Activated CD4-positive, alpha-beta T cell treated with anti-CD3 and anti-CD28 coated beads for 36 hours (primary cell): ENCODE data around the gene SERPINB10. TPM values are rescaled to one million over a fixed set of nuclear protein-coding genes. Genes with fewer than 3 reads are reported as not detected.

ENCODE experiments used
- ATAC-seq: fragments of 200-7000 bp; cut with Tn5 transposase; one replicate; pipeline ENCODE4 v1.10.0; 2021; ENCODE audit warnings: mild to moderate bottlenecking, moderate library complexity
- CTCF ChIA-PET: fragments of 350-600 bp; sonication (Branson Sonifier 250); formaldehyde crosslinking; loops from one replicate; lab custom pipeline; 2021; ENCODE audit warnings: antibody characterized with exemption; lab: Charles Lee
- POLR2A ChIA-PET: fragments of 350-600 bp; sonication (Branson Sonifier 250); formaldehyde crosslinking; loops from one replicate; lab custom pipeline; 2021; ENCODE audit warnings: antibody characterized with exemption, inconsistent platforms; lab: Charles Lee
- DNase-seq: peaks from one replicate; pipeline ENCODE4 v3.0.0-alpha.2; 2020
- H3K27ac Mint-ChIP-seq: one replicate; pipeline ENCODE4 v1.8.0; 2021; ENCODE audit warnings: mixed read lengths
- H3K27me3 Mint-ChIP-seq: one replicate; pipeline ENCODE4 v1.8.0; 2021; ENCODE audit warnings: mixed read lengths
- H3K36me3 Mint-ChIP-seq: one replicate; pipeline ENCODE4 v1.8.0; 2021; ENCODE audit warnings: low read depth, mixed read lengths
- H3K4me1 Mint-ChIP-seq: one replicate; pipeline ENCODE4 v1.8.0; 2021; ENCODE audit warnings: mixed read lengths
- H3K4me3 Mint-ChIP-seq: one replicate; pipeline ENCODE4 v1.8.0; 2021; ENCODE audit warnings: mild to moderate bottlenecking, moderate library complexity, mixed read lengths
- H3K9me3 Mint-ChIP-seq: one replicate; pipeline ENCODE4 v1.8.0; 2021; ENCODE audit warnings: low read depth, mixed read lengths
- intact Hi-C, 2 experiments: fragments of 100-400 bp; cut with DNase I in 1 of 2; cut with micrococcal nuclease in 1 of 2; formaldehyde crosslinking; loops; one replicate each; pipeline versions ENCODE4 v1.14.2 to v1.15.1; 2022 to 2024; cut with DNase I, micrococcal nuclease
- total RNA-seq, 2 experiments: library from RNA; stranded (reverse); gene quantifications; one replicate each; pipeline ENCODE4 v1.2.3, GENCODE V29; 2021

Gene SERPINB10
- total RNA-seq, 2 experiments from 2014 or later, result not detected

DNA sequence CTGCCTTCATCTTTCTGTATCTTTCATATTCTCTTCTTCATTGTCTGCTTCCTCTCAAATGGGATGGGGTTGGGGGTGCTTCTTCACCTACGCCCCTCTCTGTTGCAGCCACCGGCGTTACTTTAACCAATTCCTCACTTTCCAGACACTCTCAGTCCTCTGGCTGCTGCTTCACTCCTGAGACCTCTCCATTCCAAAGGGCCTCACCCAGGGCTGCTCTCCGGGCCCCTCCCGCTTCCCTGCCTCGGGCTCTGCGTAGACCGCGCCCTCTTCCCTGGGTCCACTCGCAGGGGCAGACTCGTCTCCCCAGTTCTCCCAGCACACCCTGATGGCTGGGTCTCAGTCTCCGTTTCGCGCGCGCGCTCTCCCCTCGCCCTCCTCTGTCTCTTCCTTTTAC is 63.0 kb downstream of the SERPINB10 start:
- ATAC-seq (no peak), DNase-seq (no peak)
- intact Hi-C loops, result loop anchor here (1.0 to 10.0 kb wide), 6 partner anchors 8 to 1446 kb away; partner anchors contain the start of genes KDSR (in 1 of the 2), VPS4B (in 1 of the 2) and ZCCHC2 (in 1 of the 2)
- ChIA-PET POLR2A (interaction anchor here (0.7 kb wide), 1 partner anchor 19 kb away, joined by 5 read pairs; no protein-coding TSS in a partner anchor), CTCF (no interaction called here)
- H3K36me3 Mint-ChIP-seq, result no peaks in the 10 kb centered on the region
- H3K9me3 Mint-ChIP-seq, result no peaks in the 10 kb centered on the region
- no peaks in the 10 kb centered on the region for H3K27me3 Mint-ChIP-seq
- H3K4me3 Mint-ChIP-seq, result peak overlapping the region; percentile 85
- peaks cover 39% of the 10 kb centered on the region for H3K4me1 Mint-ChIP-seq
- peak overlapping the region; percentile 92 for H3K27ac Mint-ChIP-seq

DNA sequence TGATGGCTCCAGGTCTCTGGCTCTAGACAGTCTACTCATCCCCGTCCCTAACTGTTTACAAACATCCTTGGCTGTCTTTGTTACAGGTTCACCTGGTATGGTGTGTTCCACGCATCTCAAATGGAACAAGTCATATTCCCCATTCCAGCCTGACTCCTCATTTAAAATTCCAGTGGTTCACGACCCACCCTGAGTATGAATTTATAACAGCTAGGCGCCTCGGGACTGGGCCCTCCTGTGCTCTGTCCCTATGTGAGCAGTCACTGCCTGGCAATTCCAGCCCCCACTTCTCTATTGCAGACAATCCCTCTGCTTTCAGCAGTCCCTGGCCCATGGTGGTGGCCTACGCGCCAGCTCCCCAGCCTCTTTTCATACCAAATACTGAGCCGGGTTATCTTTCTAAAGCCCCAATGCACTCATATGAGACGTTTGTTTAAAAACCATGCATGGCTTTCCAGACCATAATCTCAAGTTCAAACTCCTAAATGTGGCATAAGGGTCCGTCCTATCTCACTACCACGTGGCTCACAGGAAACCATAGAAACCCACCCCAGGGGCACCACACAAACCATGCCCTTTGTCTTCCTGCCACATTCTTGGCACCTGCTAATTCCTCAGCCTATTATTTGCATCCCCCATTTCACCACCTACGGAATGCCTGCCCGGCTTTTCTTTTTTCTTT is 63.7 kb downstream of the SERPINB10 start:
- H3K4me3 Mint-ChIP-seq, result peak overlapping the region; percentile 85
- H3K27ac Mint-ChIP-seq, result peak overlapping the region; percentile 92
- intact Hi-C loops, result loop anchor here (2.0 to 10.0 kb wide), 4 partner anchors 21 to 1447 kb away; partner anchors contain the start of genes KDSR (in 1 of the 2), VPS4B (in 1 of the 2) and ZCCHC2 (in 1 of the 2)
- H3K4me1 Mint-ChIP-seq, result peaks cover 39% of the 10 kb centered on the region
- ChIA-PET POLR2A (no interaction called here), CTCF (no interaction called here)
- H3K36me3 Mint-ChIP-seq, result no peaks in the 10 kb centered on the region
- ATAC-seq (no peak), DNase-seq (no peak)
- no peaks in the 10 kb centered on the region for H3K27me3 Mint-ChIP-seq
- H3K9me3 Mint-ChIP-seq, result no peaks in the 10 kb centered on the region

DNA sequence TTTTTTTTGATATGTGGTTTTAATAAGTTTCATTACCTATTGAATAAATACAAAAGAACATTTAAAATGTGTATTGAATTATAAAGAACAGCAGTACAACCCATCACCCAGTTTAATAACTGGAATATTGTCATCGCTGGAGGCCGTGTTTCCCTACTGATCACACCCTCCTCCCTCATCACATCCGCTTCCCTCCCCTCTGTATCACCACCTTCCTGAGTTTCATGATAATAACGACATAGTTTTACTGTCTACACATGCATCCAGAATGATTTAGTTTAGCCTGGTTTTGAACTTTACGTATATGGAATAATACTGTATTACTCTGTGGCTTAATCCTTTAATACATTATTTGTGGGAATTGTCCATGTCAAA is 64.2 kb downstream of the SERPINB10 start:
- Mint-ChIP-seq H3K27me3 (no peaks in the 10 kb centered on the region), H3K9me3 (no peaks in the 10 kb centered on the region), H3K27ac (no peak overlapping the region), H3K36me3 (no peaks in the 10 kb centered on the region), H3K4me3 (no peak overlapping the region), H3K4me1 (peaks cover 39% of the 10 kb centered on the region)
- intact Hi-C loops, result loop anchor here (10.0 kb wide), 2 partner anchors 607 to 1447 kb away; partner anchors contain the start of genes KDSR (in 1 of the 2) and ZCCHC2 (in 1 of the 2)
- CTCF ChIA-PET, result no interaction called here
- POLR2A ChIA-PET, result no interaction called here
- DNase-seq (no peak), ATAC-seq (no peak)

DNA sequence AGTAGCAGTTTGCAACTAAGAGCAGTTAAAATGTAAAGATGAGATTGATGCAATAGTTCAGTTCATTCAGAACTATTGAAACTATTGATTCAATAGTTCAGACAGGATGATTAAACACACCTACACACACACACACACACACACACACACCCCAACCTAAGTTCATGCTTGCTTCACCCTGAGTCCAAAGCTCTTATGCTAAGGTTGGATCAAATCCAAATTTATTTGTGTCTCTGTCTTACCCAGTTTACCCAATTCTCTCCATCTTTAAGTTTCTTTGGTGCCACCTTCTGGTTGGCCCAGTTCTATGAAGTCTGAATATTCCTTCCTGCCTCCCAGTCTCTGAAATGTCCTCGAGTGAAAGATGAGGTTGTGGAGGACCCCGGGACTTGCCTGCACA is 67.2 kb downstream of the SERPINB10 start:
- intact Hi-C loops, result loop anchor here (5.0 to 10.0 kb wide), 3 partner anchors 83 to 1450 kb away; partner anchors contain the start of genes KDSR (in 1 of the 2) and ZCCHC2 (in 1 of the 2)
- ChIA-PET CTCF (interaction anchor here (0.7 to 1.3 kb wide), 5 partner anchors 10 to 1200 kb away, joined by 3 to 5 read pairs (median 3); no protein-coding TSS in a partner anchor), POLR2A (interaction anchor here (0.6 kb wide), 1 partner anchor 15 kb away, joined by 3 read pairs; no protein-coding TSS in a partner anchor)
- H3K4me1 Mint-ChIP-seq, result peaks cover 33% of the 10 kb centered on the region
- DNase-seq (peak; percentile 41), ATAC-seq (no peak)
- H3K36me3 Mint-ChIP-seq, result peaks cover 3% of the 10 kb centered on the region
- H3K4me3 Mint-ChIP-seq, result no peak overlapping the region
- no peaks in the 10 kb centered on the region for H3K27me3 Mint-ChIP-seq
- peak overlapping the region; percentile 44 for H3K27ac Mint-ChIP-seq
- H3K9me3 Mint-ChIP-seq, result no peaks in the 10 kb centered on the region

DNA sequence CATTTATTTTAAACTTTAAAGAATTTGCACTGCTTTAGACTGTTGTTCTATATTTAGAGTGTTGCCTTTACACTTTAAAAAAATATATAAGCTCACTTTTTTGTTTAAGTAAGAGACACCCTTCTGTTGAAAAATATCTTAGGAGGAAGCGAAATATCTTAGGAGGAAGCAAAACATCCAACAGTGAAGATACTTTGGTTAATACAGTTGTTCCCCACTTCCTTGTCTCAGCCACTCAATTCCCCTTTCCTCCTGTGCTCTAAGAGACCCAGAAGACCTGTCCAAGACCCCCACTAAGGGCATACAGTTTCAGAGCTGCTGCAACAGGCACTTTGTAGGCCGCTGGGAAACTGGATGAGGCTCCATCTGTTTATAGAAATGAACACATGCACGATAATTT is 67.9 kb downstream of the SERPINB10 start:
- POLR2A ChIA-PET, result interaction anchor here (0.6 kb wide), 1 partner anchor 16 kb away, joined by 3 read pairs; no protein-coding TSS in a partner anchor
- CTCF ChIA-PET, result interaction anchor here (0.6 to 1.3 kb wide), 5 partner anchors 10 to 1357 kb away, joined by 3 to 5 read pairs (median 4); no protein-coding TSS in a partner anchor
- Mint-ChIP-seq H3K27me3 (no peaks in the 10 kb centered on the region), H3K9me3 (no peaks in the 10 kb centered on the region), H3K36me3 (peaks cover 7% of the 10 kb centered on the region), H3K4me1 (peaks cover 35% of the 10 kb centered on the region), H3K27ac (no peak overlapping the region), H3K4me3 (no peak overlapping the region)
- DNase-seq, result no peak
- no peak for ATAC-seq
- intact Hi-C loops, result loop anchor here (5.0 to 10.0 kb wide), 3 partner anchors 83 to 1451 kb away; partner anchors contain the start of genes KDSR (in 1 of the 2) and ZCCHC2 (in 1 of the 2)

DNA sequence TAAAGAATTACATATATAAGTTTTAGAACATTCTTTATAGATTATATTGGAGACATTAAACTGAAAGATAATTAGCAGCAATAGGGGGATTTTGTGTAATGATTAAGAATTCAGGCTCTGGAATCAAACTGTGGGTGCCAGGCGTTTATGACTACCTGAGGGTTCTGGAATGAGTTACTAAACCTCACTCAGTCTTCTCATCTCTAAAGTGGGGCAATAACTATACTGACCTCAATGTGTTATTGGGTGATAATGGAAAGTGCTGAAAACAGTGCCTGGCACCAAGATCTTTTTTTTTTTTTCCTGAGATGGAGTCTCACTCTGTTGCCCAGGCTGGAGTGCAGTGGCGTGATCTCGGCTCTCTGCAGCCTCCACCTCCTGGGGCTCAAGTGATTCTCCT is 69.3 kb downstream of the SERPINB10 start:
- ATAC-seq (no peak), DNase-seq (no peak)
- H3K27ac Mint-ChIP-seq, result no peak overlapping the region
- intact Hi-C loops, result loop anchor here (5.0 to 10.0 kb wide), 3 partner anchors 85 to 1452 kb away; partner anchors contain the start of genes KDSR (in 1 of the 2) and ZCCHC2 (in 1 of the 2)
- peaks cover 18% of the 10 kb centered on the region for H3K36me3 Mint-ChIP-seq
- ChIA-PET CTCF (interaction anchor here (1.0 kb wide), 1 partner anchor 13 kb away, joined by 3 read pairs; no protein-coding TSS in a partner anchor), POLR2A (no interaction called here)
- H3K27me3 Mint-ChIP-seq, result no peaks in the 10 kb centered on the region
- H3K4me3 Mint-ChIP-seq, result no peak overlapping the region
- no peaks in the 10 kb centered on the region for H3K9me3 Mint-ChIP-seq
- H3K4me1 Mint-ChIP-seq, result peaks cover 23% of the 10 kb centered on the region

DNA sequence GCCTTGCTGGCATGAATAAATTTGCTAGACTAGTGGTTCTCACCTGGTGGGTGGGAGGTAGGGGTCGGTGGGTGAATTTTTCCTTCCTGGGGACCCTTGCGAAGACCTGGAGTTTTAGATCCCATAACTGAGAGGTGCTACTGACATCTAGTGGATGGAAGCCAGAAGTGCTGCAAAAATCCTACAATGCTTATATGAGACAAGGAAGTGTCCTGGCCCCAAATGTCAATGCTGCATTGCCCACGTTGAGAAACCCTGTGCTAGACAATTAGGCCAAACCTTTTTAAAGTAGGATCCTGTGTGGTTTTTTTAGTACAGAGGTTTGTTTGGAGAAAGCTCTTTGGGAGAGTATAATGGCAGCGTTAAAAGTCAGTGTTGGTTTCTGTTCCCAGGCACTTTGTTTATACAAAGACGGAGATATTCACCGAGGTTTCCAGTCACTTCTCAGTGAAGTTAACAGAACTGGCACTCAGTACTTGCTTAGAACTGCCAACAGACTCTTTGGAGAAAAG is 71.7 kb downstream of the SERPINB10 start:
- peak; percentile 56 for ATAC-seq
- intact Hi-C loops, result loop anchor here (1.0 to 10.0 kb wide), 8 partner anchors 9 to 1455 kb away; partner anchors contain the start of genes KDSR (in 1 of the 2), SERPINB8 (in 1 of the 2) and ZCCHC2 (in 1 of the 2)
- peak; percentile 48 for DNase-seq
- Mint-ChIP-seq H3K4me1 (peaks cover 17% of the 10 kb centered on the region), H3K27me3 (no peaks in the 10 kb centered on the region), H3K27ac (no peak overlapping the region), H3K9me3 (no peaks in the 10 kb centered on the region), H3K4me3 (no peak overlapping the region), H3K36me3 (peaks cover 25% of the 10 kb centered on the region)
- CTCF ChIA-PET, result no interaction called here
- POLR2A ChIA-PET, result no interaction called here

DNA sequence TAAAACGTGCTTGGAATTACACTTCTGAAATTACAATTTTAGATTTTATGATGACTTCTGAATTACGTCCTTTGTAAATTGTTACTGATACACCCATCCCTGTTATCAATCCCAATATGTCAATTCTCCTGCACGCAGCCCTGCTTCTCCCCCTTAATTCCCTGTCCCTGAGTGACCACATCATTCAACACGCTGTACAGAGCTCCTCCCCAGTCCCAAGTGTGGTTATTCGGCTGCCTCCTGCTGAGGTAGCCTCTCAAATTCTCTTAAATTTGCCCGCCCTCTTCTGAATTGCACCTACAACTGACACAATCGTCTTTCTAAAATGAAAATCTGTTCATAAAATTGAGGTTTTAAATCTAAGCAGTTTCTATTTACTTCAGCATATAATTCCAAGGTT is 72.3 kb downstream of the SERPINB10 start:
- CTCF ChIA-PET, result no interaction called here
- peaks cover 27% of the 10 kb centered on the region for H3K36me3 Mint-ChIP-seq
- H3K4me3 Mint-ChIP-seq, result no peak overlapping the region

DNA sequence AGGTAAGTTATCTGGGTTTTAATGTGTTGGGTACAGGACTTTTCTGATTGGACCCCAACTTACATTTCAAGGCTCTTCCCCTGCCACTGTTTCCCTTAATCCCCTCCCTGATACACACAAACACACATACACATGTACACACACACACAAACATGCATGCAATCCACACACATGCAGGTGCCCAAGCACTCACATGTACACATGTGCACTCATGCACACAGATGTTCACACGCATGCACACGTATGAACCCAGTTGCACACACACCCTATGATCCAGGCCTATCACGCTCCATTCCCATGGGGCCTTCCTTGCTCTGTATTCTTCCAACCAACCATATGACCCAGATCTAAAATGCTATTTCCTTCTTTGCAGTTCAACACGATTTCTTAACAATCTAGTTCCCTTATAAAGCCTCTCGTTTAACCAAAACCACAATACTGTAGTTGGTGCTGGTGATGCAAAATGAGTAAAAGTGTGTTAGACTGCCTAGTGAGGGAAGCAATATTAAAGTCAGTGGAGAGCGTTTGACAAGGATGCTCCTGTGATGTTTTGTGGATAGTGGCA is 73.2 kb downstream of the SERPINB10 start:
- no peak overlapping the region for H3K4me3 Mint-ChIP-seq
- ATAC-seq (no peak), DNase-seq (no peak)
- no peaks in the 10 kb centered on the region for H3K9me3 Mint-ChIP-seq
- peaks cover 29% of the 10 kb centered on the region for H3K36me3 Mint-ChIP-seq
- H3K4me1 Mint-ChIP-seq, result peaks cover 9% of the 10 kb centered on the region
- no peaks in the 10 kb centered on the region for H3K27me3 Mint-ChIP-seq
- no peak overlapping the region for H3K27ac Mint-ChIP-seq
- CTCF ChIA-PET, result no interaction called here
- intact Hi-C loops, result no loop called here
- POLR2A ChIA-PET, result no interaction called here

More for the DNA sequence above, 72.3 kb downstream of the SERPINB10 start:
- no peak overlapping the region for H3K27ac Mint-ChIP-seq
- no peaks in the 10 kb centered on the region for H3K9me3 Mint-ChIP-seq
- no peak for DNase-seq
- H3K4me1 Mint-ChIP-seq, result peaks cover 12% of the 10 kb centered on the region
- POLR2A ChIA-PET, result no interaction called here
- intact Hi-C loops, result no loop called here
- ATAC-seq, result no peak
- H3K27me3 Mint-ChIP-seq, result no peaks in the 10 kb centered on the region

DNA sequence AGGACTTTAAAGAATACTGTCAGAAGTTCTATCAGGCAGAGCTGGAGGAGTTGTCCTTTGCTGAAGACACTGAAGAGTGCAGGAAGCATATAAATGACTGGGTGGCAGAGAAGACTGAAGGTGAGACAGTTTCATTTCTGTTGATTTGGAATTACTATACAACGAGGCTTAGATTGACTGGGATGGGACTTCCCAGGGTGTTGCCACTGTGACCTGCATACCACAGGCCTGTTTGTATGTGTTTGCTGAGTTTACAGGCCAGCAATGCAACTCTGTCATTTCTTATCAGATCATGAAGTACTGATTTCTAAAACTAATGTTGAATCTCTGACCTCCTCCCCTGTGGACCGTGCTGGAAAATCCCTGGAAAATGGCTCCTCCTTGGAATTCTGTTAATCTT is 74.0 kb downstream of the SERPINB10 start:
- Mint-ChIP-seq H3K36me3 (peaks cover 29% of the 10 kb centered on the region), H3K4me3 (no peak overlapping the region), H3K4me1 (peaks cover 9% of the 10 kb centered on the region), H3K27me3 (no peaks in the 10 kb centered on the region), H3K9me3 (no peaks in the 10 kb centered on the region), H3K27ac (no peak overlapping the region)
- intact Hi-C loops, result no loop called here
- POLR2A ChIA-PET, result no interaction called here
- DNase-seq (no peak), ATAC-seq (no peak)
- CTCF ChIA-PET, result no interaction called here

DNA sequence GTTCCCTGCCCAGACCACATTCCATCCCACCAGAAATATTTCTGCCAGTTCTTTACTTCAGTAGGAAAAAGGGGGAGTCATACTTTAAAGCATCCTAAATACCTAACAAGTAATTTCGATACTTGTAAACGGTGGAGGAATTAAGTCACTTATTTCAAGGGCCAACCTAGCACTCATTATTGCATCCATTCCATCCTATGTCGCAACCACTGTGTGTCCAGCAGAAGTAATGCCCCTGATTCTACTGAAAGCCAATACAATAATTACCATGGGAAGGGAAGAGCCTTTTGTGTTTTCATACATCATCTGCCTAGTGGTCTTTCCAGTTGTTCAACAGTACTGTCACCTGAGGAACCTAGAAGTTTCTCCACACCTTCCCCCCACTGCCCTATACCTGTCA is 74.6 kb downstream of the SERPINB10 start:
- intact Hi-C loops, result no loop called here
- ATAC-seq (no peak), DNase-seq (no peak)
- Mint-ChIP-seq H3K27me3 (no peaks in the 10 kb centered on the region), H3K36me3 (peaks cover 32% of the 10 kb centered on the region), H3K4me3 (no peak overlapping the region), H3K4me1 (peaks cover 9% of the 10 kb centered on the region), H3K27ac (peak overlapping the region; percentile 29), H3K9me3 (no peaks in the 10 kb centered on the region)
- ChIA-PET CTCF (no interaction called here), POLR2A (no interaction called here)
